Mesenchymal stem cell (in vitro differentiated cells and primary cell): ENCODE results near the gene MICAL2.

ENCODE experiments used
- DNase-seq: peaks from one replicate; pipeline ENCODE4 v3.0.0-alpha.2; 2013
- H2AFZ ChIP-seq: one replicate; pipeline ENCODE4 v1.6.1; 2013; ENCODE audit warnings: low read depth, mild to moderate bottlenecking, control low read depth, inconsistent platforms, low read length, moderate library complexity
- H2AK5ac ChIP-seq: 2 replicates; pipeline ENCODE4 v1.6.1; 2013; ENCODE audit warnings: low read length, moderate library complexity, mild to moderate bottlenecking, inconsistent platforms; ENCODE audit not compliant: severe bottlenecking
- H2BK120ac ChIP-seq: one replicate; pipeline ENCODE4 v1.6.1; 2013; ENCODE audit warnings: low read depth, mild to moderate bottlenecking, inconsistent platforms, low read length, moderate library complexity
- H2BK12ac ChIP-seq, 2 experiments: one replicate each; pipeline ENCODE4 v1.6.1; 2013; ENCODE audit warnings: inconsistent platforms in 2 of 2, low read length in 2 of 2, mild to moderate bottlenecking in 2 of 2, moderate library complexity in 2 of 2, control low read depth in 1 of 2
- H2BK15ac ChIP-seq: one replicate; pipeline ENCODE4 v1.6.1; 2013; ENCODE audit warnings: mild to moderate bottlenecking, low read depth, inconsistent platforms; ENCODE audit not compliant: poor library complexity, severe bottlenecking
- H2BK5ac ChIP-seq: 2 replicates; pipeline ENCODE4 v1.6.1; 2013; ENCODE audit warnings: low read depth, mild to moderate bottlenecking, low read length, control low read depth, inconsistent platforms; ENCODE audit not compliant: poor library complexity, severe bottlenecking
- H3K14ac ChIP-seq, 2 experiments: one replicate each; pipeline ENCODE4 v1.6.1; 2013; ENCODE audit warnings: inconsistent platforms in 2 of 2, low read length in 2 of 2, control low read depth in 1 of 2, mild to moderate bottlenecking in 1 of 2, moderate library complexity in 1 of 2
- H3K18ac ChIP-seq, 2 experiments: one replicate each; pipeline ENCODE4 v1.6.1; 2013; ENCODE audit warnings: inconsistent platforms in 2 of 2, low read length in 2 of 2, control low read depth in 1 of 2, low read depth in 1 of 2, mild to moderate bottlenecking in 1 of 2
- H3K23ac ChIP-seq, 2 experiments: one replicate each; pipeline ENCODE4 v1.6.1; 2013; ENCODE audit warnings: inconsistent platforms in 2 of 2, low read length in 2 of 2, mild to moderate bottlenecking in 2 of 2, moderate library complexity in 2 of 2, control low read depth in 1 of 2
- H3K27ac ChIP-seq: 2 replicates; pipeline ENCODE4 v1.5.1; 2013; ENCODE audit warnings: mild to moderate bottlenecking, moderate library complexity, low read length, control low read depth, inconsistent platforms; ENCODE audit not compliant: poor library complexity, severe bottlenecking
- H3K27me3 ChIP-seq, 2 experiments: 2 replicates each; pipeline versions ENCODE4 v1.6.1 to v1.7.0; 2013; ENCODE audit warnings: low read length in 2 of 2, mild to moderate bottlenecking in 2 of 2, moderate library complexity in 2 of 2, control low read depth in 1 of 2, inconsistent platforms in 1 of 2; ENCODE audit not compliant: control insufficient read depth in 1 of 2, insufficient read depth in 1 of 2
- H3K36me3 ChIP-seq, 2 experiments: 2 replicates each; pipeline versions ENCODE4 v1.6.1 to v1.7.0; 2013; ENCODE audit warnings: low read length in 2 of 2, control low read depth in 1 of 2, inconsistent platforms in 1 of 2, low read depth in 1 of 2, mild to moderate bottlenecking in 1 of 2; ENCODE audit not compliant: insufficient read depth in 2 of 2, control insufficient read depth in 1 of 2
- H3K4ac ChIP-seq, 2 experiments: one replicate each; pipeline ENCODE4 v1.6.1; 2013; ENCODE audit warnings: inconsistent platforms in 2 of 2, low read length in 2 of 2, mild to moderate bottlenecking in 2 of 2, moderate library complexity in 2 of 2, control low read depth in 1 of 2, low read depth in 1 of 2
- H3K4me1 ChIP-seq: 2 replicates; pipeline ENCODE4 v1.6.1; 2013; ENCODE audit warnings: low read depth, low read length, control low read depth; ENCODE audit not compliant: control insufficient read depth, insufficient read depth
- H3K4me2 ChIP-seq: 2 replicates; pipeline ENCODE4 v1.6.1; 2013; ENCODE audit warnings: low read length, mild to moderate bottlenecking, inconsistent platforms; ENCODE audit not compliant: poor library complexity, severe bottlenecking
- H3K4me3 ChIP-seq, 2 experiments: 2 replicates each; pipeline versions ENCODE4 v1.5.1 to v1.7.0; 2013; ENCODE audit warnings: low read length in 2 of 2, mild to moderate bottlenecking in 2 of 2, control low read depth in 1 of 2, low read depth in 1 of 2; ENCODE audit not compliant: insufficient read depth in 1 of 2
- H3K79me1 ChIP-seq: replicated peaks from 2 replicates; pipeline ENCODE4 v1.6.1; 2013; ENCODE audit warnings: mild to moderate bottlenecking, control low read depth, low read length, inconsistent platforms; ENCODE audit not compliant: poor library complexity, severe bottlenecking
- H3K9ac ChIP-seq: 2 replicates; pipeline ENCODE4 v1.7.0; 2013; ENCODE audit warnings: mild to moderate bottlenecking, low read length, moderate library complexity
- H3K9me3 ChIP-seq: 2 replicates; pipeline ENCODE4 v1.7.0; 2013; ENCODE audit warnings: mild to moderate bottlenecking, low read length; ENCODE audit not compliant: control insufficient read depth
- H4K8ac ChIP-seq: one replicate; pipeline ENCODE4 v1.6.1; 2013; ENCODE audit warnings: inconsistent platforms, mild to moderate bottlenecking, low read length, moderate library complexity
- H4K91ac ChIP-seq: one replicate; pipeline ENCODE4 v1.6.1; 2013; ENCODE audit warnings: mild to moderate bottlenecking, low read length, inconsistent platforms
- WGBS: methylation state at CpG from one replicate; pipeline ENCODE4 v1.1.7; 2013; ENCODE audit warnings: mixed read lengths; 5-methylcytosine and 5-hydroxymethylcytosine counted together

MICAL2 gene

DNA sequence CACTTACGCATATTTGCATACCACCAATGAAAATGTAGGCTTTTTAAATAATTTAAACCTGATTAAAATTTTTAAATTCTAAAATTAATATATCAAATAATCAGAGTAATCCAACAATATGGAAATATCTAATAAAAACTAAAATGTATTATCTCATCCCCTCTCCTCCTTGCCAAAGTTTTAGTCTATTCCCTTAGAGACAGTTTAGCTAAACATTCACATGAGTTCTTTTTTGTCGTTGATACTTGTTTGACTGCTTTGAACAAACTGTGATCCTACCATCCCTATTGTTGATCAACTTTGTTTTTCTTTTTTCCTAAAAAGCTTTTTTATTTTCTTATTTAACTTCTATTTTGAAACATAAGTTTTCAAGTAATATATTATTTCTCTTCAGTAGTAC is 185.6 kb downstream of the MICAL2 start:
- 96% methylated on average over 1 of the region's 2 CpGs for WGBS
- no peak overlapping the region for H3K4me3 ChIP-seq
- H3K4me1 ChIP-seq: no peaks in the 10 kb centered on the region
- peaks cover 13% of the 10 kb centered on the region for H3K9me3 ChIP-seq
- H3K36me3 ChIP-seq: no peaks in the 10 kb centered on the region
- H2BK15ac ChIP-seq: no peak overlapping the region
- no peak overlapping the region for H3K4ac ChIP-seq
- no peak overlapping the region for H3K18ac ChIP-seq
- H3K9ac ChIP-seq: no peak overlapping the region
- H2BK120ac ChIP-seq: no peak overlapping the region
- no peak overlapping the region for H2AFZ ChIP-seq
- no peak overlapping the region for H3K14ac ChIP-seq
- no peak overlapping the region for H2BK12ac ChIP-seq
- no peak overlapping the region for H2AK5ac ChIP-seq
- no peak overlapping the region for H3K23ac ChIP-seq
- H4K91ac ChIP-seq: no peak overlapping the region
- H3K27me3 ChIP-seq: no peaks in the 10 kb centered on the region
- H3K79me1 ChIP-seq: no peaks in the 10 kb centered on the region
- no peak overlapping the region for H4K8ac ChIP-seq
- no peak overlapping the region for H3K27ac ChIP-seq
- DNase-seq: no peak
- no peak overlapping the region for H2BK5ac ChIP-seq
- no peak overlapping the region for H3K4me2 ChIP-seq

DNA sequence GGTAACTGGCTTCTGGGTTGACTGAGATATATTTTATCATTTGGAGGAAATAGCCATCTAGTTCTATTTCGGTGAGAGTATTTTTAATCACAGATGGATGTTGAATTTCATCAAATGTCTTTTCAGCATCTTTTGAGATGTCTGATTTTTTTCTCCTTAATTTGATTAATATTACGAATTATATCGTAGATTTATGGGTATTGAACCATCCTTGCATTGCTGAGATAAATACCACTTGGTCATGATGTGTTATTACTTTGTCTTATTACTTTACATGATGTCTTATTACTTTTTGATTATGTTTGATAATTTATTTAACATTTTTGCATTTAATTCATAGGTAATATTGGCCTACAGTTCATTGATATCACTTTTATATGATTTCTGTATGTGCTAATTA is 188.2 kb downstream of the MICAL2 start:
- no peak overlapping the region for H3K4ac ChIP-seq
- no peak overlapping the region for H3K4me3 ChIP-seq
- H2BK120ac ChIP-seq: no peak overlapping the region
- no peak overlapping the region for H3K9ac ChIP-seq
- no peaks in the 10 kb centered on the region for H3K79me1 ChIP-seq
- no peak for DNase-seq
- 100% methylated on average over 1 of the region's 3 CpGs for WGBS
- H3K23ac ChIP-seq: no peak overlapping the region
- H3K9me3 ChIP-seq: peaks cover 13% of the 10 kb centered on the region
- no peak overlapping the region for H2BK15ac ChIP-seq
- no peak overlapping the region for H2BK12ac ChIP-seq
- H3K27ac ChIP-seq: no peak overlapping the region
- H3K4me2 ChIP-seq: no peak overlapping the region
- H3K36me3 ChIP-seq: no peaks in the 10 kb centered on the region
- H3K4me1 ChIP-seq: no peaks in the 10 kb centered on the region
- no peak overlapping the region for H2BK5ac ChIP-seq
- H4K8ac ChIP-seq: no peak overlapping the region
- no peak overlapping the region for H2AK5ac ChIP-seq
- no peak overlapping the region for H2AFZ ChIP-seq
- H4K91ac ChIP-seq: no peak overlapping the region
- H3K18ac ChIP-seq: no peak overlapping the region
- no peaks in the 10 kb centered on the region for H3K27me3 ChIP-seq
- H3K14ac ChIP-seq: no peak overlapping the region

DNA sequence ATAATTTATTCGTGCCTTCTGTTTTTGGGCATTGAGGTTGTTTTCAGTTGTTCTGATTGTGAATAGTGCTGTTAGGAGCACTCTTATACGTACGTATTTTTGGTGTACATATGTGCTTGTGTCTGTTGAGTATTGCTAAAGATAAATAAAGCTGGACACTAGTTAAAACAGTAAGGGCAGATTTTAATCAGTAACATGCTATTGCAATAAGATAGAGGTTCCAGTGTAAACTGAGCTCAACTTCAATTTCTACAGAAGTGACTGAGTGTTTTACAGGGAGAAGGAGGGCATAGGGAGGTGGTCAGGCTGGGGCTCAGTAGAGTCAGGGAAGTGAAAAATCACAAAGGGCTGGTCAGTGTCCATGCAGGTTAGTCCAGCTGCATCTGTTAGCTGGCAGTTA is 191.0 kb downstream of the MICAL2 start:
- H2BK12ac ChIP-seq: no peak overlapping the region
- H3K4me2 ChIP-seq: no peak overlapping the region
- no peak overlapping the region for H2BK15ac ChIP-seq
- H3K9me3 ChIP-seq: peaks cover 13% of the 10 kb centered on the region
- H3K27ac ChIP-seq: no peak overlapping the region
- no peak overlapping the region for H3K4me3 ChIP-seq
- H3K79me1 ChIP-seq: no peaks in the 10 kb centered on the region
- H3K4me1 ChIP-seq: no peaks in the 10 kb centered on the region
- H4K91ac ChIP-seq: no peak overlapping the region
- no peak overlapping the region for H3K9ac ChIP-seq
- no peaks in the 10 kb centered on the region for H3K36me3 ChIP-seq
- no peak overlapping the region for H4K8ac ChIP-seq
- H3K27me3 ChIP-seq: no peaks in the 10 kb centered on the region
- H3K14ac ChIP-seq: no peak overlapping the region
- no peak for DNase-seq
- no peak overlapping the region for H2BK5ac ChIP-seq
- no peak overlapping the region for H3K18ac ChIP-seq
- no peak overlapping the region for H3K4ac ChIP-seq
- H2BK120ac ChIP-seq: no peak overlapping the region
- no peak overlapping the region for H2AFZ ChIP-seq
- no peak overlapping the region for H2AK5ac ChIP-seq
- no peak overlapping the region for H3K23ac ChIP-seq
- WGBS: 91% methylated on average over 3 of the region's 3 CpGs

DNA sequence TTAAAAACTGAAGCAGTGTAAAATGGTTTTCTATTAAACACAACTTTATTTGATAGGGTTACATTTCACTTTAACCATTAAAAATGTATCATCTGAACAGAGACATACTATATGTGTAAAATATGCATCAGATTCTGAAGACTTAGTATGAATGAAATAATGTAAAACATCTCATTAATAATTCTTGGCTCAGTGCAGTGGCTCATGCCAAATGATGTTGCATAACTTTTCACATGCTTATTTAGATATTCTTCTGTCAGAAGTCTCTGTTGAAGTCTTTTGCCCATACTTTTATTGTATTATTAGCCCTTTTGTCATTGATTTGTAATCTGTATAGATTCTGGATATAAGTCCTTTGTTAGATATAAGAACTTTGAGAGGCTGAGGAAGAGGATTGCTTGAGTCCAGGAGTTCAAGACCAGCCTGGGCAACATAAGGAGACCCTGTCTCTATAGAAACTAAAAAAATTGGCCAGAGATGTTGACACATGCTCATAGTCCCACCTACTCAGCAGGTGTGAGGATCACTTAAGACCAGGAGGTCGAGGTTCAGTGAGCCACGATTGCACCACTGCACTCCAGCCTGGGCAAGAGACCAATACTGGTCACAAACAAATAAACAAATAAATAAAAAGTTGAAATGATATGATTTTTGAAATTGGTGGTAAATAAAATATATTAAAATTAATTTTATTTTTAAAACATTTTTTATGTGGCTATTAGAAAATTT is 193.2 kb downstream of the MICAL2 start:
- Histone ChIP-seq H3K23ac (no peak overlapping the region), H3K4me1 (no peaks in the 10 kb centered on the region), H3K36me3 (no peaks in the 10 kb centered on the region), H3K27me3 (no peaks in the 10 kb centered on the region), H2AK5ac (no peak overlapping the region), H4K8ac (no peak overlapping the region), H3K9ac (no peak overlapping the region), H3K18ac (no peak overlapping the region), H3K4me3 (no peak overlapping the region), H3K4ac (no peak overlapping the region), H2AFZ (no peak overlapping the region), H2BK15ac (no peak overlapping the region), H2BK120ac (no peak overlapping the region), H3K9me3 (peaks cover 8% of the 10 kb centered on the region), H3K27ac (no peak overlapping the region), H4K91ac (no peak overlapping the region), H3K14ac (no peak overlapping the region), H2BK5ac (no peak overlapping the region), H3K79me1 (no peaks in the 10 kb centered on the region), H3K4me2 (no peak overlapping the region), H2BK12ac (no peak overlapping the region)
- no peak for DNase-seq
- WGBS: 86% methylated on average over 1 of the region's 2 CpGs
